ENCODE data around the gene LRRC26. TPM values are rescaled to one million over a fixed set of nuclear protein-coding genes. Genes with fewer than 3 reads are reported as not detected.

Gene LRRC26
- total and polyA plus RNA-seq, 2 of the 13 experiments (the other 11 are each of a cell fraction or from before 2014, with no cell fraction given), result not detected

- TF ChIP-seq ZNF687 (CRISPR knock-in tag; IDR thresholded peaks at IDR 0.05) (peak; percentile 77), RARA (CRISPR knock-in tag; IDR thresholded peaks at IDR 0.05) (peak; percentile 76), ZFY (CRISPR knock-in tag; IDR thresholded peaks at IDR 0.05) (no peak), HNF1B (CRISPR knock-in tag; IDR thresholded peaks at IDR 0.05) (0 out of 2 replicates have a peak, but pooled peaks have one; percentile 48), JUND (CRISPR knock-in tag; IDR thresholded peaks at IDR 0.05) (peak; percentile 65; the same call in 1 of the 2 replicates), SALL1 (CRISPR knock-in tag; IDR thresholded peaks at IDR 0.05) (peak; percentile 66), ZNF768 (CRISPR knock-in tag; IDR thresholded peaks at IDR 0.05) (peak; percentile 33; the same call in 1 of the 2 replicates), PLSCR1 (CRISPR knock-in tag; IDR thresholded peaks at IDR 0.05; ENCODE audit: borderline replicate concordance) (no peak), ZNF563 (CRISPR knock-in tag; IDR thresholded peaks at IDR 0.05) (no peak), ZNF713 (CRISPR knock-in tag; IDR thresholded peaks at IDR 0.05) (no peak), AGO2 (optimal IDR thresholded peaks at IDR 0.05; ENCODE audit: low read depth, low read length) (peak; percentile 15), CTCF (CRISPR knock-in tag; IDR thresholded peaks at IDR 0.05) (0 out of 2 replicates have a peak, but pooled peaks have one; percentile 3), ZBTB34 (CRISPR knock-in tag; IDR thresholded peaks at IDR 0.05) (no peak), TFDP1 (CRISPR knock-in tag; IDR thresholded peaks at IDR 0.05; ENCODE audit: borderline replicate concordance) (peak; percentile 24; the same call in 1 of the 2 replicates)
Observed at GRCh38 chr9:137218754-137219271, 49.0 kb upstream of the LRRC26 start (continued).

All from HepG2 (cell line).